H1 (cell line): ENCODE data around the gene CREBBP. TPM values are rescaled to one million over a fixed set of nuclear protein-coding genes. Genes with fewer than 3 reads are reported as not detected.

Experiments
- polyA plus RNA-seq, 7 experiments: library from polyadenylated mRNA; depleted of rRNA in 3 of 7; stranded (reverse) in 5 of 7; unstranded in 2 of 7; fragments of >200 nt in 5 of 7; fragments of 200-250 nt in 2 of 7; gene quantifications; 1 replicate in 5 of 7; 2 replicates in 1 of 7; 4 replicates in 1 of 7; pipeline versions ENCODE4 v1.2.1 to v1.2.3, GENCODE V29; 2011 to 2013; ENCODE audit warnings: missing spikeins in 2 of 7, mixed read lengths in 2 of 7
- total RNA-seq: library from RNA; stranded (reverse); fragmentation: NEBNext Ultra II Directional; extraction: Animal tissue kit (Norgen Biotek cat#: 25700); gene quantifications from 2 replicates; pipeline ENCODE4 v1.2.1, GENCODE V29; 2021

Gene CREBBP
- total and polyA plus RNA-seq, 2 of the 8 experiments (the other 6 are each of a cell fraction or from before 2014, with no cell fraction given), result 10.0 to 60.1 TPM

Other genes starting within 250 kb of the CREBBP start
- 11.5 and 12.3 TPM in 2 replicates for gene DNASE1, start 226.0 kb downstream of the CREBBP start, total RNA-seq
- gene DNASE1, start 226.0 kb downstream of the CREBBP start, polyA plus RNA-seq (2011; rRNA removed), result 16.7 and 27.7 TPM in 2 replicates
- 215 and 222 TPM in 2 replicates for gene TRAP1, start 163.2 kb downstream of the CREBBP start, total RNA-seq
- 283 and 353 TPM in 2 replicates for gene TRAP1, start 163.2 kb downstream of the CREBBP start, polyA plus RNA-seq (2011; rRNA removed)
- 13.1 and 13.4 TPM in 2 replicates for gene ADCY9, start 235.7 kb upstream of the CREBBP start, total RNA-seq
- gene ADCY9, start 235.7 kb upstream of the CREBBP start, polyA plus RNA-seq (2011; rRNA removed), result 5.4 and 10.5 TPM in 2 replicates